IPS-20b (cell line): ENCODE data around the gene ADCY4.

Experiments
- H3K27ac ChIP-seq: one replicate; pipeline ENCODE4 v1.5.1; 2013; ENCODE audit warnings: low read length
- H3K27me3 ChIP-seq: 2 replicates; pipeline ENCODE4 v1.6.1; 2013; ENCODE audit warnings: mild to moderate bottlenecking, low read length, inconsistent platforms; ENCODE audit not compliant: insufficient read depth
- H3K36me3 ChIP-seq: 2 replicates; pipeline ENCODE4 v1.6.1; 2013; ENCODE audit warnings: low read depth, mild to moderate bottlenecking, inconsistent platforms, low read length, moderate library complexity; ENCODE audit not compliant: insufficient read depth
- H3K4me1 ChIP-seq: 2 replicates; pipeline ENCODE4 v1.6.1; 2013; ENCODE audit warnings: mild to moderate bottlenecking, control low read depth, inconsistent platforms, low read length, moderate library complexity; ENCODE audit not compliant: insufficient read depth
- H3K4me3 ChIP-seq: 2 replicates; pipeline ENCODE4 v1.5.1; 2013; ENCODE audit warnings: mild to moderate bottlenecking, low read length, inconsistent platforms
- H3K9ac ChIP-seq: 2 replicates; pipeline ENCODE4 v1.6.1; 2013; ENCODE audit warnings: low read depth, mild to moderate bottlenecking, inconsistent platforms, low read length, moderate library complexity
- H3K9me3 ChIP-seq: 2 replicates; pipeline ENCODE4 v1.6.1; 2013; ENCODE audit warnings: mild to moderate bottlenecking, low read depth, low read length, inconsistent platforms; ENCODE audit not compliant: insufficient read depth

The ADCY4 gene

GRCh38 chr14:24334431-24335291 is at the start of gene ADCY4:
ADCY4 (minus strand) TSS chr14:24335071; CDS start chr14:24334652, 419 bp downstream.
- H3K27ac ChIP-seq = no peak within 1 kb of the TSS
- peaks cover 4% of the 10 kb centered on the region; the same call in 1 of the 2 replicates for H3K9me3 ChIP-seq
- no peaks in the 10 kb centered on the region; the same call in 1 of the 2 replicates for H3K4me1 ChIP-seq
- H3K4me3 ChIP-seq = peak within 1 kb of the TSS; percentile 79
- peaks cover 100% of the 10 kb centered on the region for H3K27me3 ChIP-seq
- H3K9ac ChIP-seq = no peak within 1 kb of the TSS
- H3K36me3 ChIP-seq = no peaks in the 10 kb centered on the region

GRCh38 chr14:24384169-24384568 is 49.3 kb upstream of the ADCY4 start:
- Histone ChIP-seq H3K4me1 (peaks cover 5% of the 10 kb centered on the region; the same call in 1 of the 2 replicates), H3K36me3 (no peaks in the 10 kb centered on the region), H3K4me3 (no peak overlapping the region), H3K9ac (no peak overlapping the region), H3K9me3 (no peaks in the 10 kb centered on the region), H3K27me3 (no peaks in the 10 kb centered on the region), H3K27ac (no peak overlapping the region)

GRCh38 chr14:24382064-24382371 is 47.1 kb upstream of the ADCY4 start:
- H3K27me3 ChIP-seq = no peaks in the 10 kb centered on the region
- no peaks in the 10 kb centered on the region for H3K9me3 ChIP-seq
- no peaks in the 10 kb centered on the region for H3K36me3 ChIP-seq
- no peak overlapping the region for H3K4me3 ChIP-seq
- peaks cover 7% of the 10 kb centered on the region for H3K4me1 ChIP-seq
- no peak overlapping the region for H3K9ac ChIP-seq
- H3K27ac ChIP-seq = no peak overlapping the region

GRCh38 chr14:24381363-24382063 is 46.6 kb upstream of the ADCY4 start:
- no peak overlapping the region for H3K27ac ChIP-seq
- H3K4me3 ChIP-seq = no peak overlapping the region
- H3K9ac ChIP-seq = no peak overlapping the region
- peaks cover 11% of the 10 kb centered on the region for H3K4me1 ChIP-seq
- H3K9me3 ChIP-seq = no peaks in the 10 kb centered on the region
- H3K36me3 ChIP-seq = no peaks in the 10 kb centered on the region
- H3K27me3 ChIP-seq = no peaks in the 10 kb centered on the region

GRCh38 chr14:24379907-24380730 is 45.2 kb upstream of the ADCY4 start:
- Histone ChIP-seq H3K9ac (no peak overlapping the region), H3K36me3 (no peaks in the 10 kb centered on the region), H3K27me3 (no peaks in the 10 kb centered on the region), H3K4me1 (peaks cover 19% of the 10 kb centered on the region), H3K4me3 (no peak overlapping the region), H3K27ac (no peak overlapping the region), H3K9me3 (no peaks in the 10 kb centered on the region)

- peaks cover 19% of the 10 kb centered on the region for H3K4me1 ChIP-seq
- H3K27me3 ChIP-seq = no peaks in the 10 kb centered on the region
- no peaks in the 10 kb centered on the region for H3K9me3 ChIP-seq
- H3K27ac ChIP-seq = no peak overlapping the region
- peaks cover 6% of the 10 kb centered on the region; the same call in 1 of the 2 replicates for H3K36me3 ChIP-seq
- no peak overlapping the region for H3K9ac ChIP-seq
- no peak overlapping the region for H3K4me3 ChIP-seq
Measured at GRCh38 chr14:24378981-24379906, 44.4 kb upstream of the ADCY4 start.

GRCh38 chr14:24378327-24378726 is 43.5 kb upstream of the ADCY4 start:
- Histone ChIP-seq H3K4me3 (no peak overlapping the region), H3K9ac (no peak overlapping the region), H3K27ac (no peak overlapping the region)

GRCh38 chr14:24377657-24378056 is 42.8 kb upstream of the ADCY4 start:
- Histone ChIP-seq H3K36me3 (peaks cover 22% of the 10 kb centered on the region), H3K4me1 (peaks cover 19% of the 10 kb centered on the region), H3K4me3 (no peak overlapping the region), H3K27ac (no peak overlapping the region), H3K27me3 (no peaks in the 10 kb centered on the region), H3K9ac (no peak overlapping the region), H3K9me3 (no peaks in the 10 kb centered on the region)

More at GRCh38 chr14:24378327-24378726, 43.5 kb upstream of the ADCY4 start:
- H3K4me1 ChIP-seq = peaks cover 19% of the 10 kb centered on the region
- no peaks in the 10 kb centered on the region for H3K9me3 ChIP-seq
- no peaks in the 10 kb centered on the region for H3K27me3 ChIP-seq
- H3K36me3 ChIP-seq = peaks cover 15% of the 10 kb centered on the region; the same call in 1 of the 2 replicates

- Histone ChIP-seq H3K4me1 (peaks cover 19% of the 10 kb centered on the region), H3K36me3 (peaks cover 25% of the 10 kb centered on the region), H3K27ac (peak overlapping the region; percentile 53), H3K9ac (peak overlapping the region; percentile 54; the same call in 1 of the 2 replicates), H3K4me3 (peak overlapping the region; percentile 58; the same call in 1 of the 2 replicates), H3K27me3 (no peaks in the 10 kb centered on the region), H3K9me3 (no peaks in the 10 kb centered on the region)
Measured at GRCh38 chr14:24377126-24377525, 42.3 kb upstream of the ADCY4 start.

GRCh38 chr14:24376448-24377070 is 41.7 kb upstream of the ADCY4 start:
- H3K9me3 ChIP-seq = no peaks in the 10 kb centered on the region
- H3K36me3 ChIP-seq = peaks cover 25% of the 10 kb centered on the region
- H3K4me1 ChIP-seq = peaks cover 19% of the 10 kb centered on the region
- no peaks in the 10 kb centered on the region for H3K27me3 ChIP-seq
- H3K9ac ChIP-seq = peak overlapping the region; percentile 75; the same call in 1 of the 2 replicates
- peak overlapping the region; percentile 58 for H3K4me3 ChIP-seq
- H3K27ac ChIP-seq = peak overlapping the region; percentile 53
